Testis (tissue), 2 donors: ENCODE measurements around the gene MPRIP.

Experiments used
- POLR2A ChIP-seq: fragments of 450-650 bp; IDR thresholded peaks from one replicate; pipeline ENCODE4 v1.6.1; 2017; ENCODE audit warnings: antibody characterized with exemption, mild to moderate bottlenecking, moderate library complexity
- TF ChIP-seq, protein P1 (sequence below), 3 experiments: fragments of 450-650 bp in 2 of 3; fragments of 200-600 bp in 1 of 3; sonication (generic) in 1 of 3; IDR thresholded peaks; one replicate each; pipeline ENCODE4 v1.5.1; 2016 to 2019; ENCODE audit warnings: antibody characterized with exemption in 3 of 3, mild to moderate bottlenecking in 2 of 3, moderate library complexity in 1 of 3

DNA sequence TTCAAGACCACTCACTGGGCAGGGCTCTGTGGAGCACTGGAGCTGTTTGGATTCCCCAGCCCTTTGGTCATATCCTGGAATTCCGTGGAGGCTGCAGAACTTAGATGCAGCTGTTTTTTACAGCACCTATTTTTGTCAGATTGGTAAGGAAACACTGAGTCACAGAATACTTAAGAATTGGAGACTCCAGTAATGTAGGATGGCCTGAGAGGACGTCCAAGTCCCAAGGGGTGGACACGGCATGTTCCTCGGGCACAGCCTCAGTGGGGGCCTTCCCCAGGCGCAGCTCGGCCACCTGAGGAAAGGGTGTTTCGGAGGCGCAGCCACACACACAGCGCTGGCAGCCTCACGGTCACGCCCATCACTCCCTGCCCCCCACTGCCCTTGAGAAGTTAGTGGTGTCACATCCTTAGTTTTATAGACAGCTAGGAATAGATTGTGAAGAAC, 149.1 kb downstream of the MPRIP start:
- TF ChIP-seq, protein P1, sequence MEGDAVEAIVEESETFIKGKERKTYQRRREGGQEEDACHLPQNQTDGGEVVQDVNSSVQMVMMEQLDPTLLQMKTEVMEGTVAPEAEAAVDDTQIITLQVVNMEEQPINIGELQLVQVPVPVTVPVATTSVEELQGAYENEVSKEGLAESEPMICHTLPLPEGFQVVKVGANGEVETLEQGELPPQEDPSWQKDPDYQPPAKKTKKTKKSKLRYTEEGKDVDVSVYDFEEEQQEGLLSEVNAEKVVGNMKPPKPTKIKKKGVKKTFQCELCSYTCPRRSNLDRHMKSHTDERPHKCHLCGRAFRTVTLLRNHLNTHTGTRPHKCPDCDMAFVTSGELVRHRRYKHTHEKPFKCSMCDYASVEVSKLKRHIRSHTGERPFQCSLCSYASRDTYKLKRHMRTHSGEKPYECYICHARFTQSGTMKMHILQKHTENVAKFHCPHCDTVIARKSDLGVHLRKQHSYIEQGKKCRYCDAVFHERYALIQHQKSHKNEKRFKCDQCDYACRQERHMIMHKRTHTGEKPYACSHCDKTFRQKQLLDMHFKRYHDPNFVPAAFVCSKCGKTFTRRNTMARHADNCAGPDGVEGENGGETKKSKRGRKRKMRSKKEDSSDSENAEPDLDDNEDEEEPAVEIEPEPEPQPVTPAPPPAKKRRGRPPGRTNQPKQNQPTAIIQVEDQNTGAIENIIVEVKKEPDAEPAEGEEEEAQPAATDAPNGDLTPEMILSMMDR (IDR thresholded peaks at IDR 0.05), result no peak
- TF ChIP-seq POLR2A, result no peak
